PC-3 (cell line): Measurements from ENCODE around the gene TMEM184B. TPM values are rescaled to one million over a fixed set of nuclear protein-coding genes. Genes with fewer than 3 reads are reported as not detected.

Experiments used
- ATAC-seq: fragments of 200-7000 bp; cut with Tn5 transposase; 2 replicates; pipeline ENCODE4 v1.9.1; 2020; ENCODE audit warnings: mild to moderate bottlenecking, moderate library complexity
- BruUV-seq: library from RNA; stranded (reverse); fragments of 400-500 nt; replicated peaks from 2 replicates; lab custom pipeline; 2021; lab: Mats Ljungman, UMichigan
- CTCF ChIA-PET: fragments of 300-600 bp; sonication (Branson Sonifier 250); formaldehyde crosslinking; loops from one replicate; lab custom pipeline; 2022; ENCODE audit warnings: antibody characterized with exemption; lab: Charles Lee
- POLR2A ChIA-PET: fragments of 300-600 bp; sonication (Branson Sonifier 250); formaldehyde crosslinking; loops from one replicate; lab custom pipeline; 2022; ENCODE audit warnings: antibody characterized with exemption; ENCODE audit not compliant: unreplicated experiment; lab: Charles Lee
- DNase-seq: peaks from one replicate; pipeline ENCODE4 v3.0.0-alpha.2; 2015
- H2AFZ ChIP-seq: fragments of 300-600 bp; sonication (generic); 2 replicates; pipeline ENCODE4 v1.6.0; 2016; ENCODE audit warnings: antibody characterized with exemption, low read length
- H3F3A ChIP-seq: fragments of 300-600 bp; sonication (generic); one replicate; pipeline ENCODE4 v1.6.0; 2017; ENCODE audit warnings: antibody characterized with exemption, low read length, control low read depth, mild to moderate bottlenecking; ENCODE audit not compliant: unreplicated experiment
- H3K27ac ChIP-seq: fragments of 300-600 bp; sonication (generic); 2 replicates; pipeline ENCODE4 v1.5.1; 2016; ENCODE audit warnings: mild to moderate bottlenecking, low read length
- H3K27me3 ChIP-seq: fragments of 300-600 bp; sonication (generic); 2 replicates; pipeline ENCODE4 v1.6.1; 2016; ENCODE audit warnings: low read length, mixed read lengths
- H3K36me3 ChIP-seq: fragments of 300-600 bp; sonication (generic); 2 replicates; pipeline ENCODE4 v1.6.1; 2016; ENCODE audit warnings: low read depth, mixed run types, low read length, mixed read lengths
- H3K4me1 ChIP-seq: fragments of 300-600 bp; sonication (generic); 2 replicates; pipeline ENCODE4 v1.5.1; 2016; ENCODE audit warnings: low read length; ENCODE audit not compliant: insufficient read depth
- H3K4me2 ChIP-seq: fragments of 300-600 bp; sonication (generic); 2 replicates; pipeline ENCODE4 v1.6.0; 2016; ENCODE audit warnings: low read length
- H3K4me3 ChIP-seq: fragments of 300-600 bp; sonication (generic); 2 replicates; pipeline ENCODE4 v1.5.1; 2016; ENCODE audit warnings: mild to moderate bottlenecking, low read length, mixed read lengths
- H3K79me2 ChIP-seq: fragments of 300-600 bp; sonication (generic); 2 replicates; pipeline ENCODE4 v1.6.1; 2017; ENCODE audit warnings: low read length, mixed read lengths
- H3K9ac ChIP-seq: fragments of 300-600 bp; sonication (generic); 2 replicates; pipeline ENCODE4 v1.6.0; 2016; ENCODE audit warnings: mild to moderate bottlenecking, low read length
- H3K9me2 ChIP-seq: fragments of 300-600 bp; sonication (generic); replicated peaks from 2 replicates; pipeline ENCODE4 v1.6.1; 2016; ENCODE audit warnings: mixed run types, low read length, mixed read lengths
- H3K9me3 ChIP-seq: fragments of 300-600 bp; sonication (generic); 2 replicates; pipeline ENCODE4 v1.6.1; 2016; ENCODE audit warnings: low read length, mixed read lengths
- H4K20me1 ChIP-seq: fragments of 300-600 bp; sonication (generic); 2 replicates; pipeline ENCODE4 v1.6.1; 2016; ENCODE audit warnings: low read length, mixed read lengths
- CTCF ChIP-seq: fragments of 300-600 bp; sonication (generic); conservative IDR thresholded peaks from 2 replicates; pipeline ENCODE4 v1.5.1; 2017; ENCODE audit warnings: antibody characterized with exemption, low read depth, mild to moderate bottlenecking, low read length
- EZH2 ChIP-seq: fragments of 300-600 bp; sonication (generic); IDR thresholded peaks from one replicate; pipeline ENCODE4 v1.6.1; 2017; ENCODE audit warnings: antibody characterized with exemption, mild to moderate bottlenecking, low read length; ENCODE audit not compliant: unreplicated experiment
- EZH2phosphoT487 ChIP-seq: fragments of 300-600 bp; sonication (generic); IDR thresholded peaks from 2 replicates; pipeline ENCODE4 v1.6.1; 2018; ENCODE audit warnings: mild to moderate bottlenecking, antibody characterized with exemption, low read length, borderline replicate concordance
- intact Hi-C: fragments of 100-400 bp; cut with micrococcal nuclease; formaldehyde crosslinking; loops from 2 replicates; pipeline ENCODE4 v1.9.0; 2023
- total RNA-seq: library from RNA; depleted of rRNA; stranded (reverse); fragments of >200 nt; gene quantifications from 2 replicates; pipeline ENCODE4 v1.2.3, GENCODE V29; 2014

The TMEM184B gene
- total RNA-seq, 1 experiment from 2014 or later = 37.5 TPM

- H2AFZ ChIP-seq = no peak overlapping the region
- TF ChIP-seq CTCF (no peak), EZH2phosphoT487 (no peak), EZH2 (no peak)
- no peaks in the 10 kb centered on the region for H3F3A ChIP-seq
- H3K36me3 ChIP-seq = peaks cover 3% of the 10 kb centered on the region; the same call in 1 of the 2 replicates
- H3K4me1 ChIP-seq = no peaks in the 10 kb centered on the region
- H4K20me1 ChIP-seq = peaks cover 5% of the 10 kb centered on the region; the same call in 1 of the 2 replicates
- H3K9me2 ChIP-seq = no peaks in the 10 kb centered on the region
- DNase-seq = no peak
- no peak overlapping the region for H3K27ac ChIP-seq
- no peaks in the 10 kb centered on the region for H3K27me3 ChIP-seq
- peaks cover 97% of the 10 kb centered on the region for H3K79me2 ChIP-seq
- no peak overlapping the region for H3K4me2 ChIP-seq
- H3K9ac ChIP-seq = no peak overlapping the region
- POLR2A ChIA-PET = no interaction called here
- H3K4me3 ChIP-seq = no peak overlapping the region
- intact Hi-C loops = no loop called here
- H3K9me3 ChIP-seq = no peaks in the 10 kb centered on the region
- CTCF ChIA-PET = no interaction called here
- BruUV-seq = no TSS peak
- ATAC-seq = no peak
These were observed 8.4 kb downstream of the TMEM184B start for GRCh38 chr22:38264322-38264843.

- no peak overlapping the region for H3K4me2 ChIP-seq
- POLR2A ChIA-PET = no interaction called here
- no peaks in the 10 kb centered on the region for H3F3A ChIP-seq
- no peak overlapping the region for H3K27ac ChIP-seq
- intact Hi-C loops = no loop called here
- H3K27me3 ChIP-seq = no peaks in the 10 kb centered on the region
- H3K9me2 ChIP-seq = no peaks in the 10 kb centered on the region
- H3K4me3 ChIP-seq = no peak overlapping the region
- no peaks in the 10 kb centered on the region for H4K20me1 ChIP-seq
- H3K36me3 ChIP-seq = peaks cover 3% of the 10 kb centered on the region; the same call in 1 of the 2 replicates
- no TSS peak for BruUV-seq
- H2AFZ ChIP-seq = no peak overlapping the region
- no peak overlapping the region for H3K9ac ChIP-seq
- peaks cover 97% of the 10 kb centered on the region for H3K79me2 ChIP-seq
- CTCF ChIA-PET = interaction anchor here (0.9 kb wide), 1 partner anchor 33 kb away, joined by 4 read pairs; no protein-coding TSS in a partner anchor
- H3K9me3 ChIP-seq = no peaks in the 10 kb centered on the region
- DNase-seq (peak; percentile 42), ATAC-seq (peak; percentile 44; the same call in 1 of the 2 replicates)
- H3K4me1 ChIP-seq = peaks cover 13% of the 10 kb centered on the region; the same call in 1 of the 2 replicates
- TF ChIP-seq CTCF (peak; percentile 64), EZH2phosphoT487 (no peak), EZH2 (no peak)
These were observed 10.6 kb downstream of the TMEM184B start for GRCh38 chr22:38262051-38262795.
